Activated gamma-delta T cell treated with anti-CD3 and anti-CD28 coated beads, Interleukin-2, amount 50 U/mL, for 16 hours (primary cell): Measurements from ENCODE around the gene COMMD9.

Experiments used
- DNase-seq: peaks from one replicate; pipeline ENCODE4 v3.0.0-alpha.2; 2020; ENCODE audit warnings: low read depth

The COMMD9 gene

DNA sequence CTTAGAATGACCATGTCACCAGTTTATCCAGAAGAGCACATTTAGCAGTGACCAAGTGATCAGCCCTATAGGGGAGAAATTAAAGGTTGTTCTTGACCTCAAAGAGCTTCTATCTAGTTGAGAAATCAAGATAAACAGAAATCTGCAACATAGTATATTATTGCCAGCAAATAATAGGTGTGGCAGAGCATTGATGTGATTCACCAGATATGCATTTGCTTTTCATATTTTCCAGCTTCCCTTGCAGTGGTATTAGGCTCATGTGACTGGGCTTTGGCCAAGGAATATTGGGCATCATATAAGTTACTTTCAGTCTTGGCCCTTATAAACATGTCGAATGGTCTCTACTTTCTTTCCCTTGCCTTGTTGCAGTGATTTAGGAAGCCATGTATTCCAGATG is 34.5 kb downstream of the COMMD9 start:
- DNase-seq, result no peak

GRCh38 chr11:36253238-36253637 is 36.0 kb downstream of the COMMD9 start:
- no peak for DNase-seq

DNA sequence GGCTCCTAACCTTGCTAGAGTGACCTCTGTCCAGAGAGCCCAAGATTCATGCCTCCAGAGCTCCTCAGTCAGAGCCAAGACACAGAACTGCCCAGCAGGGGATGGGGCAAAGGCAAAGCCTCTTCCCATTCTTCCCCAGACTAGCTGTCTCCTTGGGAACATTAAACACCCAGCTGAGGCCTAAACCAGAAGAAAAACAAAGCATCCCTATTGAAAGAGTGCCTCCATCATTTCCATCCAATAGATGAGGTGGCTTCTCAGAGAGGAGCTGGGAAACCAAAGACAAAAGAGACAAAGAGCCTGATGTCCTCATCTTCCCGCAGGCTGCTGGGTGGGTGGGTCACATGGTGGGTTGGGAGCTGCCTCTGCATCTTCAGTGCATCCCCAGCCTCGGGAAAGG is 37.4 kb downstream of the COMMD9 start:
- no peak for DNase-seq

DNA sequence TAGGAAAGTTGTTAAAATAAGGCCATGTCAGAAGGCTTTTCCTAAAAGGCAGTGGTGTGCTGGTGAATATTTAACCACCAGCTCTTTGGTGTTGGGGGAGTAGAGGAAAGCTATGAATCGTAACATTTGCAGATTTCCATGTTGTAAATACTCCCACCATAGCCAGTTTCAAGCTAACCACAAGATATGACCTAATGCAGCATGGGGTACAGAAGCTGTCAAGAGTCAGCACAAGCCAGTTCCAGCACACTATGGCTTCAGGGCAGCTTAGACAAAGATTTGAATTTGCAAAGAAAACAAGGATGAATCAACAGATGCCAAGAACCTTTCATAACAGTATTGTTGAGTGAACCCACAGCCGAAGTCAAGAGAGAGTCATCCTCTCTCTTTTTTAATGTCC is 40.0 kb downstream of the COMMD9 start:
- no peak for DNase-seq

- no peak for DNase-seq
Measured at GRCh38 chr11:36248436-36248835, 40.8 kb downstream of the COMMD9 start.

GRCh38 chr11:36247493-36247892 is 41.7 kb downstream of the COMMD9 start:
- DNase-seq, result no peak

DNA sequence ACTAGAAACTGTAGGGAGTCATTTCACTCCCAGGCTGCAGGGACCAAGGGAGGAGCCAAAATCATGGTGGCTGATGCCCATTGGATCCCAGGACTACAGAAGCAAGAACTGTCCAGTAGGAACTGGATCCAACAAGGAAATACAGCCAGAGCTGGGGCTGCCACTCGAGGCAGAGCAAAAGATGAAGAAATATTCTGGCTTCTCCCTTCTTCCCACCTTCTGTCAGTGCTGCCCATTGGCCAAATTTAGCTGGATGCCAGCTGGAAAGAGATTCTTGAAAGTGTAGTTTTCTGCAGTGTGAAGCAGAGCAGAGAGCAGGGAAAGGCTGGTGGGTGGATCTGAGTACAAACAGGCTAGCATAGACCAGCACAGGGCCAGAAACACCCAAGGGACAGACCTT is 45.6 kb downstream of the COMMD9 start:
- no peak for DNase-seq

DNA sequence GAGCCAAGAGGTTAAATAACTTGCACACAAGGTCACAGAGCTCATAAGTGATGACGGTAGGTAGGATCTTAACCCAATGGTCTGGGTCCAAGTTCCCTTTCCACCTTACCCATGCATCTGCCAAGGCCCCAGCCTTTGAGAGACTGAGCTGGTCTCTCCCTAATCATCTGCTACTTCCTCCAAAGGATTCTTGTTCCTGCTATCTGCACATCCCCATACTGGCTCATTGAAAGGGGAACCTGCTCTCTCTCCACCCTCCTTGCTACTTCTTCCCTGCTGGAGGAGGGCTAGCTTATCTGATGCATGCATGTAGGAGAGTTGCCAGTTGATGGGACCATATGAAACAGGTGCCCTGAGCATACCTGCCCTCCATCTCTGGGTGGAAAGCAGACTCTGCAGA is 47.7 kb downstream of the COMMD9 start:
- no peak for DNase-seq

DNA sequence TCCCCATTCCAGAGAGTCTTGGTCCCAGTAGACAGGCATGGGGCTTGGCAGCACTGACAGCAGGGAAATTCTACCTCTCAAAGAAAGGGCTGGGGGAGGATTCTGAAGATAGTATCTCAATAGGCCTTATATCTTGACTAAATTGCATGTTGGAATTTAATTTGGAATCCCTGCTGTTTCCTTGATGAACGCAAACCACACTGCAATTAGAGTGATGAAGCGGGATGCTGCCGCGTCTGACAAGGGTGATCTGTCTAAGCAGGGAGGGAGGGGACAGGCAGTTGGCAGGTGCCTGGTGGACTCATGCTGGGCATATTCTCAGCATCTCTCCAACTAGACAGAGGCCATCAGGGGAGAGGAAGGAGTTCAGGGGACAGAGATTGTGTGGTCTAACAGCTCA is 48.4 kb downstream of the COMMD9 start:
- no peak for DNase-seq

GRCh38 chr11:36240173-36240572 is 49.1 kb downstream of the COMMD9 start:
- DNase-seq, result no peak

- no peak for DNase-seq
Measured at GRCh38 chr11:36239636-36240035, 49.6 kb downstream of the COMMD9 start.

DNA sequence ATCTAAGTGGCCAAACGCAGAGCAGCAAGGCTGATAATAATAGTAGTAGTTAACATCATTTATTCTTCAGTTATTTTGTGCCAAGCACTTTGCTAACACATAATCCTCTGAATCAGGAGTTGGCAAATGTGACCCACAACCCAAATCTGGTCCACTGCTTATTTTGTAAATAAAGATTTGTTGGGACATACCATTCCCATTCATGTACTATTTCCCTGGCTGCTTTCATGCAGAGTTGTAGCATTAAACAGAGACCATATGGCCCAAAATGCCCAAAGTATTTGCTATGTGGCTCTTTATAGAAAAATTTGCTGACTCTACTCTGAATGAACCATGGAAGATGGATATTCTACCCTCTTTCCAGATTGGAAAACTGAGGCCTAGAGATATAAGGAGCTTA is 50.3 kb downstream of the COMMD9 start:
- DNase-seq, result no peak

GRCh38 chr11:36238036-36238631 is 51.1 kb downstream of the COMMD9 start:
- DNase-seq, result no peak

DNA sequence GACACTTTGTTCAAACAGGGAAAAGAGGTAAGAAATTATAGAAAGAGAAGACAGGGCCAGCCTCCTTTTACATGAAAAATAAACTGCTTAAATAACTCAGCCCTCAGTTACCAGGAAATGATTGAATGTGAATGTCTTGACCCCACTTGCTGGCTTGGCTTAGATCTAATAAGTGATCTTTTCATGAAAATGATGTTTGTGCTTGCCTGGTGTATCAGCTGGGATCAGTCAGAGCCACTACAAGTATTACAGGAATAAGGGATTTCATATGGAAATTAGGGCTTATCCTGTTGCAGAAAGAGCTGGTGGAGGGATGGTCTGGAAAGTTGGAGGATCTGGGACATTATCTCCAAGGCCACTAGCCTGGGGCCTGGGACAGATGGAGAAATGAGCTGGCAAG is 51.8 kb downstream of the COMMD9 start:
- no peak for DNase-seq

DNA sequence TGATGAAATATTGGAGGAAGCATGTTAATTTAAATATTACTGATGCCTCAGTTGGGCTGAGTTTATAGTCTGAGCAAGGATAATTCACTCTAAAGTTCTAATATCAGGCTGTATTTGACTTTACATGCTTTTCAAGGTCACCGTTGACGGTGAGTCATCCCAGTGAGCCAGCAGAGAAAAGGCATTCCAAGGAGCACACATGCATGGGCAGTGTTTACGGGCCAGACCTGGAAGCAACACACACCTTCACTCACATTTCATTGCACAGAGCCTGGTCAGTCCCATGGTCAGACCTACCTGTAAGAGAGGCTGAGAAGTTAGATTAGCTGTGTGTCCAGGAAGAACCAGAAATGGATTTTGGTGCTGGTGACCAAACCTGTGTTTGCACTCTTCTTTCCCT is 53.5 kb downstream of the COMMD9 start:
- no peak for DNase-seq

DNA sequence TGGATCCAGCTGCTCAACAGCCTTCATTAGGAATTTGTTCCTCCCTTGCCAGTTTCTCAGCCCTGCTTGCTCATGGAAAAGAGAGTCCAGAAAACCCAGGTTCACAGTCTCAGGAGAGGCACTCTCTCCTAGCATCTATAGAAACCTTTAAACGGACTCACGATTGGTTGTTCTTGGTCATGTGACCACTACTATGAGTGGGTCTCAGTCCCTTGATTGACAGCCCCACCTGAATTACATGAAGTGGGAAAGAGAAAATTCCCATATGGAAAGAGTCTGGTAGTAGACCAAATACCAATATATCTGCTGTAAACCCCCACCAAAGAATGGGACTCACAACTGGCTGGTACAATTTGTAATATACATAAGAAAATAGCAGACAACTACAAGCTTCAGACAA is 54.4 kb downstream of the COMMD9 start:
- no peak for DNase-seq

DNA sequence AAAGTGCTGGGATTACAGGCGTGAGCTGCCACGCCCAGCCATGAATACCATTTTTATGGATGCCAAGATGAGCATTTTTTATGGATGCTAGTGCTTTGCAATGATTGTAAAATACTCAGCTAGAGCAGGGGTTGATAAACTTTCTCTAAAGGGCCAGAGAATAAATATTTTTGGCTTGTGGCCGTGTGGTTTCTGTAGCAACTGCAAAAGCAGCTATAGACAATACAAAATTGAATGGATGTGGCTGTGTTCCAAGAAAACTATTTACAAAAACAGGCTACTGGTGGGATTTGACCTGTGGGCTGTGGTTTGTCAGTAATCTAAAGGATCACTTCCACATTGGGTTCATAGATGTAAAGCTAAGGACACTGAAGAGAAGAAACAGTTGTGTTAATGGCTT is 56.0 kb downstream of the COMMD9 start:
- no peak for DNase-seq

DNA sequence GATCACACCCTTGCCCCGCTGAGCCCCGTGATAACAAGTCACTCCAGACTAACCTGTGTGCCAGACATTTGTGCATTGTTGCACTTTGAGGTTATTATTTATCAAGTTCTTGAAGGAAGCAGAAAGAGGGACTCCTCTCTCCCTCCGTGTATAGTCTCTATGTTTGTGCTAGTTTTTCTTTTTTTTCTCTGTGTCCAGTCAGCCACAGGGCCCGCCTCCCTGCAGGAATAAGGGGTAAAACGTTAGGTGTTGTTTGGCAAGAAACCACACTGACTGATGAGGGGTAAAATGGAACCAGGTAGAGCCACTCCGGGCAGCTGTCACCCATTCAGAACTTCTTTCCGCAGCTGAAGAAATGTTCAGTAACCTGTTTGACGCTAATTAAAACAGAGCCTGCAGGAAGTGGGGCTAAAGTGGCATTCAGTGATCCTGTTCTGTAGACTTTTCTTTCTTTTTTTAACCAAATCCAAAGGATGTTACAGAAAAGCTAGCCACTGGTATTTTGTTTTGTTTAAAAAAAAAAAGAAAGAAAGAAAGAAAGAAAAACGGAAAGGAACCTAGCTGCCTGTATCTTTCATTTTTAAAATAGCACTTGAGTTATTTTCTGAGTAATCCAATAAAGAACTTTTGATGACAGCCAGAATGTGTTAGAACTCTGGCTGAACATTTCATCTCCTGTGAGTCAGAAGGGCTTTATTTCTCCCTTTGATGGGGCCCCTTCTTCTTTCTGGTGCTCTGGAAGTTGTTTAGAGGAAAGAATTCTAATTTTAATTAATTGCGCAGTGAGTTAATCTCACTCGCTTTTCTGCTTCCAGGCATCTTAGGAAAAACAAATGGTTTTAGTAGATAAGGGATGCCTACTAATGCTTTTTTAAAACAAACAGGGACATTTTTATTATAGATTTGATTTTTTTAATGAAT is 58.2 kb downstream of the COMMD9 start:
- DNase-seq, result no peak

- no peak for DNase-seq
Measured at GRCh38 chr11:36229091-36229705, 60.0 kb downstream of the COMMD9 start.

DNA sequence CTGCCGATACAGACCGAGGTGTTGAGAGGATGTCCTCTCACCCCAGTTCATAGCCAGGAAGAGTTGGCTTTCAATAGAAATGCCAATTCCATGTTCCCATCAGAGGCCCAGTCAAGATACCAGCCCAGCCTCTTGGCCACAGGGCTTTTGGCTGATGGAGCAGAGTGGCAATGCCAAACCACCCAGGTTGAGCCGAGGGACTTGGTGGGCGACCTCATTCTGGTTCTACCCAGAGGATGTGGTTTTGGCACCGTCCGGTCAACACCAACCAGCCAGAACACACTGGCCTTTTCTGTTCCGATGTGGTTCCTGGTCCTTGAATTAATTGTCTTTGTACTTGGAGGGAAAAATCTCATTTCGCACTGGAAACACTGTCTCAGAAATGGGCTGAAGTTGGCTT is 60.5 kb downstream of the COMMD9 start:
- DNase-seq, result no peak

- DNase-seq, result no peak
Measured at GRCh38 chr11:36227044-36227443, 62.2 kb downstream of the COMMD9 start.

GRCh38 chr11:36224209-36224882 is 64.9 kb downstream of the COMMD9 start:
- DNase-seq, result no peak
